Measurements from ENCODE around the gene ARHGAP18. TPM values are rescaled to one million over a fixed set of nuclear protein-coding genes. Genes with fewer than 3 reads are reported as not detected.

The ARHGAP18 gene
- total and polyA plus RNA-seq, 5 donors from 2014 or later = 2.2 to 5.4 (median 5.0) TPM

GRCh38 chr6:129638686-129639085, 71.3 kb downstream of the ARHGAP18 start:
- ATAC-seq (ENCODE audit: low read depth in 2 of 2) (no peak), DNase-seq (no peak)
- Mint-ChIP-seq H3K36me3 (peaks cover 17% of the 10 kb centered on the region), H3K27ac (no peak overlapping the region), H3K27me3 (no peaks in the 10 kb centered on the region), H3K4me1 (peaks cover 0 to 2% (median 0%) of the 10 kb centered on the region in 4 donors), H3K4me3 (no peak overlapping the region), H3K9me3 (no peaks in the 10 kb centered on the region)
- Histone ChIP-seq H3K27me3 (ENCODE audit: control insufficient read depth, insufficient read depth, low read length) (no peaks in the 10 kb centered on the region), H3K4me3 (ENCODE audit: low read depth, low read length) (no peak overlapping the region), H3K36me3 (ENCODE audit: control insufficient read depth, insufficient read depth, low read length) (peaks cover 6% of the 10 kb centered on the region), H3K27ac (ENCODE audit: insufficient read depth, low read length, poor library complexity, severe bottlenecking) (no peak overlapping the region), H3K9me3 (ENCODE audit: control insufficient read depth in 2 of 2, low read length in 2 of 2) (no peaks in the 10 kb centered on the region), H3K4me1 (ENCODE audit: control insufficient read depth, insufficient read depth, low read length, poor library complexity, severe bottlenecking) (no peaks in the 10 kb centered on the region)

- H3K27ac ChIP-seq (ENCODE audit: insufficient read depth, low read length, poor library complexity, severe bottlenecking) = no peak overlapping the region
- no peaks in the 10 kb centered on the region for H3K27me3 Mint-ChIP-seq
- H3K9me3 Mint-ChIP-seq = no peaks in the 10 kb centered on the region
- no peaks in the 10 kb centered on the region for H3K27me3 ChIP-seq (ENCODE audit: control insufficient read depth, insufficient read depth, low read length)
- no peaks in the 10 kb centered on the region for H3K9me3 ChIP-seq (ENCODE audit: control insufficient read depth in 2 of 2, low read length in 2 of 2)
- H3K4me1 ChIP-seq (ENCODE audit: control insufficient read depth, insufficient read depth, low read length, poor library complexity, severe bottlenecking) = no peaks in the 10 kb centered on the region
- H3K27ac Mint-ChIP-seq = no peak overlapping the region
- H3K4me3 Mint-ChIP-seq = no peak overlapping the region
- no peak for ATAC-seq (ENCODE audit: low read depth in 2 of 2)
- peaks cover 0 to 2% (median 0%) of the 10 kb centered on the region in 4 donors for H3K4me1 Mint-ChIP-seq
- H3K36me3 Mint-ChIP-seq = peaks cover 17% of the 10 kb centered on the region
- no peak for DNase-seq
- H3K36me3 ChIP-seq (ENCODE audit: control insufficient read depth, insufficient read depth, low read length) = peaks cover 6% of the 10 kb centered on the region
- H3K4me3 ChIP-seq (ENCODE audit: low read depth, low read length) = no peak overlapping the region
Measured at GRCh38 chr6:129638055-129638684, 71.8 kb downstream of the ARHGAP18 start.

- Histone ChIP-seq H3K9me3 (ENCODE audit: control insufficient read depth in 2 of 2, low read length in 2 of 2) (no peaks in the 10 kb centered on the region), H3K27me3 (ENCODE audit: control insufficient read depth, insufficient read depth, low read length) (no peaks in the 10 kb centered on the region), H3K4me3 (ENCODE audit: low read depth, low read length) (no peak overlapping the region), H3K4me1 (ENCODE audit: control insufficient read depth, insufficient read depth, low read length, poor library complexity, severe bottlenecking) (no peaks in the 10 kb centered on the region), H3K27ac (ENCODE audit: insufficient read depth, low read length, poor library complexity, severe bottlenecking) (no peak overlapping the region), H3K36me3 (ENCODE audit: control insufficient read depth, insufficient read depth, low read length) (peaks cover 6% of the 10 kb centered on the region)
- no peak overlapping the region for H3K4me3 Mint-ChIP-seq
- H3K9me3 Mint-ChIP-seq = no peaks in the 10 kb centered on the region
- ATAC-seq (ENCODE audit: low read depth in 2 of 2) = no peak
- no peak for DNase-seq
- H3K36me3 Mint-ChIP-seq = peaks cover 17% of the 10 kb centered on the region
- no peaks in the 10 kb centered on the region for H3K27me3 Mint-ChIP-seq
- H3K27ac Mint-ChIP-seq = peak overlapping the region in 1 of 3 donors; percentile 57
- peaks cover 0 to 2% (median 0%) of the 10 kb centered on the region in 4 donors for H3K4me1 Mint-ChIP-seq
Measured at GRCh38 chr6:129637340-129638054, 72.5 kb downstream of the ARHGAP18 start.

GRCh38 chr6:129635396-129636130, 74.4 kb downstream of the ARHGAP18 start:
- Mint-ChIP-seq H3K4me1 (peaks cover 0 to 8% (median 3%) of the 10 kb centered on the region in 4 donors), H3K27ac (peak overlapping the region in 1 of 3 donors; percentile 53), H3K9me3 (no peaks in the 10 kb centered on the region), H3K27me3 (no peaks in the 10 kb centered on the region), H3K36me3 (peaks cover 27% of the 10 kb centered on the region), H3K4me3 (no peak overlapping the region)
- Histone ChIP-seq H3K27ac (ENCODE audit: insufficient read depth, low read length, poor library complexity, severe bottlenecking) (no peak overlapping the region), H3K4me3 (ENCODE audit: low read depth, low read length) (no peak overlapping the region), H3K27me3 (ENCODE audit: control insufficient read depth, insufficient read depth, low read length) (no peaks in the 10 kb centered on the region), H3K36me3 (ENCODE audit: control insufficient read depth, insufficient read depth, low read length) (peaks cover 6% of the 10 kb centered on the region), H3K4me1 (ENCODE audit: control insufficient read depth, insufficient read depth, low read length, poor library complexity, severe bottlenecking) (no peaks in the 10 kb centered on the region), H3K9me3 (ENCODE audit: control insufficient read depth in 2 of 2, low read length in 2 of 2) (no peaks in the 10 kb centered on the region)
- DNase-seq = no peak
- no peak for ATAC-seq (ENCODE audit: low read depth in 2 of 2)

GRCh38 chr6:129634411-129635230, 75.4 kb downstream of the ARHGAP18 start:
- peaks cover 0 to 8% (median 4%) of the 10 kb centered on the region in 4 donors for H3K4me1 Mint-ChIP-seq
- H3K27me3 ChIP-seq (ENCODE audit: control insufficient read depth, insufficient read depth, low read length) = no peaks in the 10 kb centered on the region
- H3K9me3 Mint-ChIP-seq = no peaks in the 10 kb centered on the region
- no peaks in the 10 kb centered on the region for H3K27me3 Mint-ChIP-seq
- H3K27ac Mint-ChIP-seq = no peak overlapping the region
- no peak overlapping the region for H3K4me3 Mint-ChIP-seq
- H3K4me3 ChIP-seq (ENCODE audit: low read depth, low read length) = no peak overlapping the region
- peaks cover 6% of the 10 kb centered on the region for H3K36me3 ChIP-seq (ENCODE audit: control insufficient read depth, insufficient read depth, low read length)
- H3K4me1 ChIP-seq (ENCODE audit: control insufficient read depth, insufficient read depth, low read length, poor library complexity, severe bottlenecking) = no peaks in the 10 kb centered on the region
- no peak overlapping the region for H3K27ac ChIP-seq (ENCODE audit: insufficient read depth, low read length, poor library complexity, severe bottlenecking)
- peaks cover 27% of the 10 kb centered on the region for H3K36me3 Mint-ChIP-seq
- no peaks in the 10 kb centered on the region for H3K9me3 ChIP-seq (ENCODE audit: control insufficient read depth in 2 of 2, low read length in 2 of 2)
- ATAC-seq (ENCODE audit: low read depth in 2 of 2) (no peak), DNase-seq (no peak)

- Histone ChIP-seq H3K36me3 (ENCODE audit: control insufficient read depth, insufficient read depth, low read length) (peaks cover 11% of the 10 kb centered on the region), H3K4me3 (ENCODE audit: low read depth, low read length) (no peak overlapping the region), H3K4me1 (ENCODE audit: control insufficient read depth, insufficient read depth, low read length, poor library complexity, severe bottlenecking) (no peaks in the 10 kb centered on the region), H3K27ac (ENCODE audit: insufficient read depth, low read length, poor library complexity, severe bottlenecking) (no peak overlapping the region), H3K27me3 (ENCODE audit: control insufficient read depth, insufficient read depth, low read length) (no peaks in the 10 kb centered on the region), H3K9me3 (ENCODE audit: control insufficient read depth in 2 of 2, low read length in 2 of 2) (no peaks in the 10 kb centered on the region)
- ATAC-seq (ENCODE audit: low read depth in 2 of 2) (no peak), DNase-seq (no peak)
- Mint-ChIP-seq H3K27ac (no peak overlapping the region), H3K4me1 (peaks cover 0 to 8% (median 4%) of the 10 kb centered on the region in 4 donors), H3K27me3 (no peaks in the 10 kb centered on the region), H3K4me3 (no peak overlapping the region), H3K36me3 (peaks cover 27% of the 10 kb centered on the region), H3K9me3 (no peaks in the 10 kb centered on the region)
Measured at GRCh38 chr6:129633529-129633928, 76.4 kb downstream of the ARHGAP18 start.

GRCh38 chr6:129632172-129632613, 77.8 kb downstream of the ARHGAP18 start:
- no peaks in the 10 kb centered on the region for H3K27me3 ChIP-seq (ENCODE audit: control insufficient read depth, insufficient read depth, low read length)
- Mint-ChIP-seq H3K36me3 (peaks cover 16% of the 10 kb centered on the region), H3K4me1 (peaks cover 0 to 8% (median 4%) of the 10 kb centered on the region in 4 donors)

More at GRCh38 chr6:129632172-129632613, 77.8 kb downstream of the ARHGAP18 start:
- H3K9me3 Mint-ChIP-seq = no peaks in the 10 kb centered on the region
- H3K27ac Mint-ChIP-seq = peak overlapping the region in 1 of 3 donors; percentile 24
- no peak overlapping the region for H3K4me3 ChIP-seq (ENCODE audit: low read depth, low read length)
- no peak overlapping the region for H3K4me3 Mint-ChIP-seq
- H3K4me1 ChIP-seq (ENCODE audit: control insufficient read depth, insufficient read depth, low read length, poor library complexity, severe bottlenecking) = no peaks in the 10 kb centered on the region
- no peak for DNase-seq
- no peak for ATAC-seq (ENCODE audit: low read depth in 2 of 2)
- H3K27ac ChIP-seq (ENCODE audit: insufficient read depth, low read length, poor library complexity, severe bottlenecking) = no peak overlapping the region
- H3K9me3 ChIP-seq (ENCODE audit: control insufficient read depth in 2 of 2, low read length in 2 of 2) = no peaks in the 10 kb centered on the region
- H3K36me3 ChIP-seq (ENCODE audit: control insufficient read depth, insufficient read depth, low read length) = peaks cover 5% of the 10 kb centered on the region
- H3K27me3 Mint-ChIP-seq = no peaks in the 10 kb centered on the region
